ENCODE results near the gene GRB2.

The GRB2 gene

GRCh38 chr17:75433218-75433783 lies 27.8 kb upstream of the GRB2 start:
- Histone ChIP-seq H3K23ac (ENCODE audit: low read depth, low read length, poor library complexity) (no peak overlapping the region), H2AK5ac (ENCODE audit: low read depth, low read length) (no peak overlapping the region), H3K18ac (ENCODE audit: low read length) (no peak overlapping the region), H2BK120ac (ENCODE audit: low read depth, low read length) (no peak overlapping the region), H3K4me3 (ENCODE audit: low read length in 2 of 2) (no peak overlapping the region), H3K4me1 (ENCODE audit: control insufficient read depth in 2 of 2, insufficient read depth in 1 of 2, low read depth in 1 of 2, low read length in 2 of 2) (peaks cover 5 to 14% of the 10 kb centered on the region in 2 donors), H3K27ac (replicated peaks; ENCODE audit: low read length) (no peak overlapping the region), H3K79me1 (ENCODE audit: low read depth, low read length) (no peaks in the 10 kb centered on the region), H4K91ac (ENCODE audit: low read depth, low read length, poor library complexity) (no peak overlapping the region), H3K4ac (ENCODE audit: low read length) (no peak overlapping the region), H3K36me3 (replicated peaks in 1 of 2; ENCODE audit: control insufficient read depth in 2 of 2, insufficient read depth in 2 of 2, low read length in 2 of 2) (no peaks in the 10 kb centered on the region), H2BK12ac (ENCODE audit: low read length) (no peak overlapping the region), H4K8ac (ENCODE audit: low read depth, low read length) (no peak overlapping the region), H3K4me2 (ENCODE audit: insufficient read depth, low read length, poor library complexity, severe bottlenecking) (no peak overlapping the region), H2AFZ (ENCODE audit: low read length) (peak overlapping the region; percentile 56), H2BK5ac (ENCODE audit: low read length) (no peak overlapping the region), H3K14ac (ENCODE audit: low read length) (no peak overlapping the region), H3K9ac (ENCODE audit: low read depth, low read length, poor library complexity) (no peak overlapping the region), H3K27me3 (ENCODE audit: control insufficient read depth in 3 of 3, insufficient read depth in 3 of 3, low read depth in 1 of 3, low read length in 3 of 3) (no peaks in the 10 kb centered on the region), H2BK15ac (ENCODE audit: low read length) (no peak overlapping the region), H3K9me3 (replicated peaks in 1 of 2; ENCODE audit: control insufficient read depth in 2 of 2, insufficient read depth in 1 of 2, low read depth in 1 of 2, low read length in 2 of 2) (no peaks in the 10 kb centered on the region)
- no peak for DNase-seq (ENCODE audit: low spot score)
- WGBS, 2 donors (ENCODE audit: extremely low coverage in 2 of 2, insufficient read length in 2 of 2, insufficient replicate concordance in 1 of 2), result no CpG with 5 or more reads among the region's 6 CpGs

- Histone ChIP-seq H3K23ac (ENCODE audit: low read depth, low read length, poor library complexity) (no peak overlapping the region), H3K27ac (replicated peaks; ENCODE audit: low read length) (peak overlapping the region; percentile 88), H3K4me3 (ENCODE audit: low read length in 2 of 2) (peak overlapping the region in 1 of 2 donors; percentile 4), H3K4ac (ENCODE audit: low read length) (no peak overlapping the region), H3K4me2 (ENCODE audit: insufficient read depth, low read length, poor library complexity, severe bottlenecking) (no peak overlapping the region), H2BK15ac (ENCODE audit: low read length) (no peak overlapping the region), H3K9me3 (replicated peaks in 1 of 2; ENCODE audit: control insufficient read depth in 2 of 2, insufficient read depth in 1 of 2, low read depth in 1 of 2, low read length in 2 of 2) (no peaks in the 10 kb centered on the region), H3K9ac (ENCODE audit: low read depth, low read length, poor library complexity) (no peak overlapping the region), H2BK12ac (ENCODE audit: low read length) (no peak overlapping the region), H2AK5ac (ENCODE audit: low read depth, low read length) (no peak overlapping the region), H2BK5ac (ENCODE audit: low read length) (no peak overlapping the region), H3K14ac (ENCODE audit: low read length) (no peak overlapping the region), H3K18ac (ENCODE audit: low read length) (no peak overlapping the region), H2AFZ (ENCODE audit: low read length) (peak overlapping the region; percentile 77), H3K36me3 (replicated peaks in 1 of 2; ENCODE audit: control insufficient read depth in 2 of 2, insufficient read depth in 2 of 2, low read length in 2 of 2) (no peaks in the 10 kb centered on the region), H4K8ac (ENCODE audit: low read depth, low read length) (no peak overlapping the region), H3K27me3 (ENCODE audit: control insufficient read depth in 3 of 3, insufficient read depth in 3 of 3, low read depth in 1 of 3, low read length in 3 of 3) (no peaks in the 10 kb centered on the region), H3K4me1 (ENCODE audit: control insufficient read depth in 2 of 2, insufficient read depth in 1 of 2, low read depth in 1 of 2, low read length in 2 of 2) (peaks cover 5 to 14% of the 10 kb centered on the region in 2 donors), H4K91ac (ENCODE audit: low read depth, low read length, poor library complexity) (no peak overlapping the region), H2BK120ac (ENCODE audit: low read depth, low read length) (no peak overlapping the region), H3K79me1 (ENCODE audit: low read depth, low read length) (no peaks in the 10 kb centered on the region)
- DNase-seq (ENCODE audit: low spot score), result peak; percentile 75
- WGBS, 2 donors (ENCODE audit: extremely low coverage in 2 of 2, insufficient read length in 2 of 2, insufficient replicate concordance in 1 of 2), result no CpG with 5 or more reads among the region's 11 CpGs
Measured at GRCh38 chr17:75430159-75430974, 24.9 kb upstream of the GRB2 start.

- Histone ChIP-seq H2AK5ac (ENCODE audit: low read depth, low read length) (no peak overlapping the region), H4K8ac (ENCODE audit: low read depth, low read length) (no peak overlapping the region), H2BK5ac (ENCODE audit: low read length) (no peak overlapping the region), H3K4me1 (ENCODE audit: control insufficient read depth in 2 of 2, insufficient read depth in 1 of 2, low read depth in 1 of 2, low read length in 2 of 2) (peaks cover 5 to 14% of the 10 kb centered on the region in 2 donors), H4K91ac (ENCODE audit: low read depth, low read length, poor library complexity) (no peak overlapping the region), H3K4ac (ENCODE audit: low read length) (no peak overlapping the region), H2BK12ac (ENCODE audit: low read length) (no peak overlapping the region), H3K4me3 (ENCODE audit: low read length in 2 of 2) (no peak overlapping the region), H3K14ac (ENCODE audit: low read length) (no peak overlapping the region), H3K79me1 (ENCODE audit: low read depth, low read length) (no peaks in the 10 kb centered on the region), H3K36me3 (replicated peaks in 1 of 2; ENCODE audit: control insufficient read depth in 2 of 2, insufficient read depth in 2 of 2, low read length in 2 of 2) (no peaks in the 10 kb centered on the region), H3K4me2 (ENCODE audit: insufficient read depth, low read length, poor library complexity, severe bottlenecking) (no peak overlapping the region), H2BK120ac (ENCODE audit: low read depth, low read length) (no peak overlapping the region), H3K27ac (replicated peaks; ENCODE audit: low read length) (no peak overlapping the region), H2AFZ (ENCODE audit: low read length) (peak overlapping the region; percentile 63), H3K9me3 (replicated peaks in 1 of 2; ENCODE audit: control insufficient read depth in 2 of 2, insufficient read depth in 1 of 2, low read depth in 1 of 2, low read length in 2 of 2) (no peaks in the 10 kb centered on the region), H3K23ac (ENCODE audit: low read depth, low read length, poor library complexity) (no peak overlapping the region), H3K9ac (ENCODE audit: low read depth, low read length, poor library complexity) (no peak overlapping the region), H2BK15ac (ENCODE audit: low read length) (no peak overlapping the region), H3K18ac (ENCODE audit: low read length) (no peak overlapping the region), H3K27me3 (ENCODE audit: control insufficient read depth in 3 of 3, insufficient read depth in 3 of 3, low read depth in 1 of 3, low read length in 3 of 3) (no peaks in the 10 kb centered on the region)
- DNase-seq (ENCODE audit: low spot score), result no peak
- no CpG with 5 or more reads among the region's 17 CpGs for WGBS, 2 donors (ENCODE audit: extremely low coverage in 2 of 2, insufficient read length in 2 of 2, insufficient replicate concordance in 1 of 2)
Measured at GRCh38 chr17:75428543-75429469, 23.3 kb upstream of the GRB2 start.

GRCh38 chr17:75418531-75418930 lies 13.1 kb upstream of the GRB2 start:
- Histone ChIP-seq H3K23ac (ENCODE audit: low read depth, low read length, poor library complexity) (no peak overlapping the region), H3K14ac (ENCODE audit: low read length) (no peak overlapping the region), H3K9me3 (replicated peaks in 1 of 2; ENCODE audit: control insufficient read depth in 2 of 2, insufficient read depth in 1 of 2, low read depth in 1 of 2, low read length in 2 of 2) (no peaks in the 10 kb centered on the region), H2BK120ac (ENCODE audit: low read depth, low read length) (no peak overlapping the region), H3K4ac (ENCODE audit: low read length) (no peak overlapping the region), H3K4me1 (ENCODE audit: control insufficient read depth in 2 of 2, insufficient read depth in 1 of 2, low read depth in 1 of 2, low read length in 2 of 2) (no peaks in the 10 kb centered on the region), H2BK12ac (ENCODE audit: low read length) (no peak overlapping the region), H3K18ac (ENCODE audit: low read length) (no peak overlapping the region), H2AK5ac (ENCODE audit: low read depth, low read length) (no peak overlapping the region), H3K79me1 (ENCODE audit: low read depth, low read length) (no peaks in the 10 kb centered on the region), H2BK5ac (ENCODE audit: low read length) (no peak overlapping the region), H2BK15ac (ENCODE audit: low read length) (no peak overlapping the region), H3K27me3 (ENCODE audit: control insufficient read depth in 3 of 3, insufficient read depth in 3 of 3, low read depth in 1 of 3, low read length in 3 of 3) (peaks cover 0 to 5% (median 0%) of the 10 kb centered on the region in 3 experiments), H3K4me3 (ENCODE audit: low read length in 2 of 2) (no peak overlapping the region), H3K4me2 (ENCODE audit: insufficient read depth, low read length, poor library complexity, severe bottlenecking) (no peak overlapping the region), H2AFZ (ENCODE audit: low read length) (no peak overlapping the region), H4K8ac (ENCODE audit: low read depth, low read length) (no peak overlapping the region), H3K36me3 (replicated peaks in 1 of 2; ENCODE audit: control insufficient read depth in 2 of 2, insufficient read depth in 2 of 2, low read length in 2 of 2) (no peaks in the 10 kb centered on the region), H3K27ac (replicated peaks; ENCODE audit: low read length) (no peak overlapping the region), H4K91ac (ENCODE audit: low read depth, low read length, poor library complexity) (no peak overlapping the region), H3K9ac (ENCODE audit: low read depth, low read length, poor library complexity) (no peak overlapping the region)
- no CpG with 5 or more reads among the region's 5 CpGs for WGBS, 2 donors (ENCODE audit: extremely low coverage in 2 of 2, insufficient read length in 2 of 2, insufficient replicate concordance in 1 of 2)
- no peak for DNase-seq (ENCODE audit: low spot score)

Data from neuronal stem cell (in vitro differentiated cells).